Spleen (tissue), 11 donors: ENCODE results near the gene STIM1. TPM values are rescaled to one million over a fixed set of nuclear protein-coding genes. Genes with fewer than 3 reads are reported as not detected.

Source experiments
- DNase-seq: peaks from one replicate; pipeline ENCODE4 v3.0.0-alpha.2; 2020
- H3K27ac ChIP-seq, 8 donors: fragments of 200-600 bp; sonication (generic) in 7 of 8; 1 replicate in 4 of 8; 2 replicates in 4 of 8; pipeline versions ENCODE4 v1.5.0 to v1.8.0; 2016 to 2021; ENCODE audit warnings: inconsistent platforms in 4 of 8, mild to moderate bottlenecking in 4 of 8, moderate library complexity in 1 of 8
- H3K27me3 ChIP-seq, 7 donors: fragments of 200-600 bp; sonication (generic) in 6 of 7; replicated peaks in 1 of 7; 1 replicate in 4 of 7; 2 replicates in 3 of 7; pipeline versions ENCODE4 v1.5.0 to v1.8.0; 2016 to 2021; ENCODE audit warnings: inconsistent platforms in 3 of 7, mild to moderate bottlenecking in 1 of 7
- H3K36me3 ChIP-seq, 6 donors: fragments of 200-600 bp; sonication (generic) in 5 of 6; 1 replicate in 4 of 6; 2 replicates in 2 of 6; pipeline versions ENCODE4 v1.5.0 to v1.8.0; 2016 to 2021; ENCODE audit warnings: inconsistent platforms in 2 of 6
- H3K4me1 ChIP-seq, 6 donors: fragments of 200-600 bp; sonication (generic) in 5 of 6; 1 replicate in 3 of 6; 2 replicates in 3 of 6; pipeline versions ENCODE4 v1.5.0 to v1.8.0; 2016 to 2021; ENCODE audit warnings: inconsistent platforms in 3 of 6
- H3K4me3 ChIP-seq, 8 donors: fragments of 200-600 bp; sonication (generic) in 7 of 8; 1 replicate in 4 of 8; 2 replicates in 4 of 8; pipeline versions ENCODE4 v1.5.0 to v1.8.0; 2016 to 2021; ENCODE audit warnings: inconsistent platforms in 4 of 8, mild to moderate bottlenecking in 4 of 8, moderate library complexity in 2 of 8
- H3K9me3 ChIP-seq, 8 donors: fragments of 200-600 bp; sonication (generic) in 7 of 8; 1 replicate in 4 of 8; 2 replicates in 4 of 8; pipeline versions ENCODE4 v1.5.0 to v1.8.0; 2016 to 2021; ENCODE audit warnings: inconsistent platforms in 4 of 8
- POLR2A ChIP-seq, 3 donors: fragments of 450-650 bp; IDR thresholded peaks; one replicate each; pipeline ENCODE4 v1.5.1; 2017; ENCODE audit warnings: antibody characterized with exemption in 3 of 3, mild to moderate bottlenecking in 1 of 3
- POLR2AphosphoS5 ChIP-seq, 3 donors: sonication (generic); formaldehyde crosslinking; IDR thresholded peaks; one replicate each; pipeline ENCODE4 v1.5.1; 2017; ENCODE audit warnings: antibody characterized with exemption in 3 of 3
- WGBS, 5 donors: extraction: QIAGEN DNeasy Blood & Tissue Kit in 3 of 5; methylation state at CpG; one replicate each; pipeline versions ENCODE4 v1.1.5 to v1.1.7; 2013 to 2018; 5-methylcytosine and 5-hydroxymethylcytosine counted together
- intact Hi-C: fragments of 100-400 bp; cut with DNase I; formaldehyde crosslinking; loops from one replicate; pipeline ENCODE4 v1.15.0; 2023; ENCODE audit warnings: low total_unique reads
- polyA plus RNA-seq, 3 donors: library from polyadenylated mRNA; stranded (reverse); fragments of 200-250 nt; gene quantifications; one replicate each; pipeline ENCODE4 v1.2.1, GENCODE V29; 2013
- total RNA-seq, 7 donors: library from RNA; depleted of rRNA in 3 of 7; stranded (reverse); fragments of >200 nt in 3 of 7; fragmentation: NEBNext Ultra II Directional in 4 of 7; extraction: Animal tissue kit (Norgen Biotek cat#: 25700) in 4 of 7; gene quantifications; one replicate each; pipeline versions ENCODE4 v1.1.0 to v1.2.1, GENCODE V29; 2016 to 2021
- TF ChIP-seq, protein P1 (sequence below), 11 experiments: fragments of 200-600 bp in 7 of 11; fragments of 450-650 bp in 4 of 11; sonication (generic) in 4 of 11; IDR thresholded peaks in 8 of 11; conservative IDR thresholded peaks in 3 of 11; 1 replicate in 7 of 11; 2 replicates in 4 of 11; pipeline versions ENCODE4 v1.4.0 to v1.8.0; 2016 to 2021; ENCODE audit warnings: antibody characterized with exemption in 11 of 11, inconsistent platforms in 4 of 11, mild to moderate bottlenecking in 1 of 11
- donor health status: healthy with polysubstance abuse.
- donor health status: DM: no; HTN: no; CAD: no; lungs with moderate emphysema.
- donor health status: DM: no; HTN: no; CAD: no.
- donor health status: Bipolar disorder and iron deficiency.
- donor health status: healthy.
- donor health status: DM: no; HTN: no; CAD: no.
- donor health status: DM: yes; HTN: yes; CAD: no.

STIM1 gene
- total and polyA plus RNA-seq, 10 donors, result 13.0 to 85.2 (median 58.0) TPM

- H3K27ac ChIP-seq, result peak overlapping the region; percentile 64 to 100 (median 98)
- H3K4me3 ChIP-seq, result peak overlapping the region in 7 of 8 donors; percentile 10 to 96 (median 81)
- no peaks in the 10 kb centered on the region for H3K9me3 ChIP-seq
- peaks cover 58 to 85% (median 76%) of the 10 kb centered on the region in 6 donors for H3K4me1 ChIP-seq
- DNase-seq, result peak; percentile 83
- 19 to 58% (median 25%) methylated on average over 1 of the region's 1 CpG for WGBS, 5 donors
- no peaks in the 10 kb centered on the region for H3K27me3 ChIP-seq
- no peak for TF ChIP-seq POLR2A (IDR thresholded peaks at IDR 0.05)
- TF ChIP-seq POLR2AphosphoS5 (IDR thresholded peaks at IDR 0.05), result peak in 2 of 3 donors; percentile 37 to 76
- peaks cover 0 to 35% (median 0%) of the 10 kb centered on the region in 6 donors for H3K36me3 ChIP-seq
- intact Hi-C loops, result no loop called here
Measured at GRCh38 chr11:3837793-3838192, 17.7 kb upstream of the STIM1 start.

- H3K9me3 ChIP-seq, result no peaks in the 10 kb centered on the region
- H3K27me3 ChIP-seq, result no peaks in the 10 kb centered on the region
- H3K36me3 ChIP-seq, result peaks cover 0 to 28% (median 0%) of the 10 kb centered on the region in 6 donors
- TF ChIP-seq, protein P1, sequence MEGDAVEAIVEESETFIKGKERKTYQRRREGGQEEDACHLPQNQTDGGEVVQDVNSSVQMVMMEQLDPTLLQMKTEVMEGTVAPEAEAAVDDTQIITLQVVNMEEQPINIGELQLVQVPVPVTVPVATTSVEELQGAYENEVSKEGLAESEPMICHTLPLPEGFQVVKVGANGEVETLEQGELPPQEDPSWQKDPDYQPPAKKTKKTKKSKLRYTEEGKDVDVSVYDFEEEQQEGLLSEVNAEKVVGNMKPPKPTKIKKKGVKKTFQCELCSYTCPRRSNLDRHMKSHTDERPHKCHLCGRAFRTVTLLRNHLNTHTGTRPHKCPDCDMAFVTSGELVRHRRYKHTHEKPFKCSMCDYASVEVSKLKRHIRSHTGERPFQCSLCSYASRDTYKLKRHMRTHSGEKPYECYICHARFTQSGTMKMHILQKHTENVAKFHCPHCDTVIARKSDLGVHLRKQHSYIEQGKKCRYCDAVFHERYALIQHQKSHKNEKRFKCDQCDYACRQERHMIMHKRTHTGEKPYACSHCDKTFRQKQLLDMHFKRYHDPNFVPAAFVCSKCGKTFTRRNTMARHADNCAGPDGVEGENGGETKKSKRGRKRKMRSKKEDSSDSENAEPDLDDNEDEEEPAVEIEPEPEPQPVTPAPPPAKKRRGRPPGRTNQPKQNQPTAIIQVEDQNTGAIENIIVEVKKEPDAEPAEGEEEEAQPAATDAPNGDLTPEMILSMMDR (IDR thresholded peaks at IDR 0.05 in 8 of 11, conservative IDR thresholded peaks at IDR 0.05 in 3 of 11), result no peak
- TF ChIP-seq POLR2A (IDR thresholded peaks at IDR 0.05) (no peak), POLR2AphosphoS5 (IDR thresholded peaks at IDR 0.05) (no peak)
- no peak for DNase-seq
- H3K4me3 ChIP-seq, result peak overlapping the region; percentile 22 to 96 (median 80)
- WGBS, 5 donors, result 39 to 51% (median 46%) methylated on average over 2 of the region's 2 CpGs
- H3K4me1 ChIP-seq, result peaks cover 55 to 78% (median 69%) of the 10 kb centered on the region in 6 donors
- peak overlapping the region; percentile 64 to 100 (median 98) for H3K27ac ChIP-seq
- intact Hi-C loops, result no loop called here
Measured at GRCh38 chr11:3838504-3838903, 17.0 kb upstream of the STIM1 start.

DNA sequence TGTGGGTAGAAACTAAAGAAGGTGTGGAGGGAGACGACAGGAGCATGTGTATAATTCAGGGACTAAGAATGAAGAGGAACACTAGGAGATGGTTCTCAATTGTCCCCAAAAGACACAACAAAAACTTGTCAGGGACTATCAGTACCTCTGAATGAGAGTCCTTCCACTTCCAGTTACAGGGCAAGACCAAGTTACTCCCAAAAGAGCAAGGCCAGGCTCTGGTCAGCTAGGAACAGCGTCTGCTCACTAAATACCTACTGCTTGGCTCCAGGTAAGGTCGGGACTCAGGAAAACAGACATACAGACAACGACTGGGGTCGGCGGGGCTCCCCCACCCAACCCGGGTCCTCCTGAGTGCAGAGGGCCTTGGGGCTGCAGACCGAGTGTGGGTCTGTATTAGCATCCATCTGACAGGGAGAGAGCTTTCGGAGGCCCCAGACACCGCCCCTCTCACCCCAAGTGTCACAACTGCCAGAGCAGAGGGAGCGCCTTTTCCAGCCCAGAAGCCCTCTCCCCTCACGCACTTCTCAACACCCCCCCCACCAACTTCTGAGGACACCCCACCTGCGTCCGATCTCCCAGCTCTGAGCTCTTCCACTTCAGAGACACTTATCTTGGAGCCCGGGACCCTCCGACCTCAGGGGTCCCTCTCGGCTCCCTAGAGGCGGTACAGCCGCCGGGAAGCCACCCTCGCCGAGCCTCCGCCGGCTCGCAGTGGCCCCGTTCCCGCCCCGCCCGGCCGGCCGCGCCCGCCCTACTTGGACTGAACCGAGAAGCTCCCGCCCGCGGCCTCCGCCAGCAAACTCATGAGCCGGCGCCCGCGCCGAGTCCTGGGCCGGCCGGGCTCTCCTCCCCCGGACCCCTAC is 15.2 kb upstream of the STIM1 start:
- 1 to 2% (median 1%) methylated on average over 16 to 46 of the region's 46 CpGs for WGBS, 5 donors
- Histone ChIP-seq H3K27ac (peak overlapping the region; percentile 97 to 100 (median 98)), H3K36me3 (peaks cover 0 to 10% (median 0%) of the 10 kb centered on the region in 6 donors), H3K4me1 (peaks cover 37 to 61% (median 52%) of the 10 kb centered on the region in 6 donors), H3K27me3 (no peaks in the 10 kb centered on the region), H3K9me3 (no peaks in the 10 kb centered on the region), H3K4me3 (peak overlapping the region; percentile 70 to 96 (median 82))
- intact Hi-C loops, result no loop called here
- peak; percentile 86 for DNase-seq
- TF ChIP-seq POLR2A (IDR thresholded peaks at IDR 0.05), result no peak

DNA sequence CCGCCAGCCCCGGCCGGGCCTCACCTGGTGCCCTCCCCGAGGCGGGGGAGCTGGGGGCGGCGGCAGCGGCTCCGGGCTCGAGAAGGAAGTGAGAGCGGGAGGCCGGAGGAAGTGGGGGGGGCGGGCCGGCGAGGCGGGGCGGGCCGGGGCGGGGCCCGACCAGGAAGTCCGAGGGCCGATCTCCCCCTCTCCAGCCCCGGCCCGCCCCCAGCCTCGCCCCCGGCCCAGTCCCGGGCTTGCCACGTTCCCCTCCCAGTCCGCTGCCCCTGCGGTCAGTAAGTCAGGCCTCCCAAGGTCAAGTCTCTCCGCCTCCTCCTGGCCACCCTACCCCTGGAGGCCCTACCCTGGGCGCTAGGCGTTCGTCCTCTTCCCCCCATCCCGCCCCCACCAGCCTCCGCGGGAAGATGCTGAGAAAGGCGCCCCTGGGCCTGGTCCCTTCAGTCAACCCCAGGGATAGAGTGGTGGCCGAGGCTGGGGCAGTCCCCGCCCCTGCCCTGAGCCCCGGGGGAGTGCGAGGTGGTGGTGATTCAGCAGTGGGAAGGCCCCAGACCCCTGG is 14.5 kb upstream of the STIM1 start, which contains the start of gene RHOG:
TSS of gene RHOG (minus strand) at position 90 of the 556 bp plus-strand sequence. CDS start 12,821 bp downstream, outside the sequence.
- intact Hi-C loops, result no loop called here
- Histone ChIP-seq H3K4me1 (peaks cover 30 to 54% (median 45%) of the 10 kb centered on the region in 6 donors), H3K9me3 (no peaks in the 10 kb centered on the region), H3K27ac (peak within 1 kb of the TSS; percentile 97 to 100 (median 98)), H3K36me3 (peaks cover 0 to 4% (median 0%) of the 10 kb centered on the region in 6 donors), H3K27me3 (no peaks in the 10 kb centered on the region), H3K4me3 (peak within 1 kb of the TSS; percentile 70 to 96 (median 82))
- DNase-seq, result peak; percentile 97
- TF ChIP-seq POLR2A (IDR thresholded peaks at IDR 0.05) (peak in 1 of 3 donors; percentile 34), POLR2AphosphoS5 (IDR thresholded peaks at IDR 0.05) (peak; percentile 77 to 88 (median 82))
- TF ChIP-seq, protein P1 (IDR thresholded peaks at IDR 0.05 in 8 of 11, conservative IDR thresholded peaks at IDR 0.05 in 3 of 11), result no peak
- WGBS, 5 donors, result 0 to 1% (median 0%) methylated on average over 7 to 38 of the region's 42 CpGs
